Left forelimb (tissue), 1 donor: ENCODE results near the gene GPR37.

ENCODE experiments used
- DNase-seq: peaks from one replicate; pipeline ENCODE4 v3.0.0-alpha.2; 2018; ENCODE audit warnings: low spot score

GPR37 gene, protein sequence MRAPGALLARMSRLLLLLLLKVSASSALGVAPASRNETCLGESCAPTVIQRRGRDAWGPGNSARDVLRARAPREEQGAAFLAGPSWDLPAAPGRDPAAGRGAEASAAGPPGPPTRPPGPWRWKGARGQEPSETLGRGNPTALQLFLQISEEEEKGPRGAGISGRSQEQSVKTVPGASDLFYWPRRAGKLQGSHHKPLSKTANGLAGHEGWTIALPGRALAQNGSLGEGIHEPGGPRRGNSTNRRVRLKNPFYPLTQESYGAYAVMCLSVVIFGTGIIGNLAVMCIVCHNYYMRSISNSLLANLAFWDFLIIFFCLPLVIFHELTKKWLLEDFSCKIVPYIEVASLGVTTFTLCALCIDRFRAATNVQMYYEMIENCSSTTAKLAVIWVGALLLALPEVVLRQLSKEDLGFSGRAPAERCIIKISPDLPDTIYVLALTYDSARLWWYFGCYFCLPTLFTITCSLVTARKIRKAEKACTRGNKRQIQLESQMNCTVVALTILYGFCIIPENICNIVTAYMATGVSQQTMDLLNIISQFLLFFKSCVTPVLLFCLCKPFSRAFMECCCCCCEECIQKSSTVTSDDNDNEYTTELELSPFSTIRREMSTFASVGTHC

DNA sequence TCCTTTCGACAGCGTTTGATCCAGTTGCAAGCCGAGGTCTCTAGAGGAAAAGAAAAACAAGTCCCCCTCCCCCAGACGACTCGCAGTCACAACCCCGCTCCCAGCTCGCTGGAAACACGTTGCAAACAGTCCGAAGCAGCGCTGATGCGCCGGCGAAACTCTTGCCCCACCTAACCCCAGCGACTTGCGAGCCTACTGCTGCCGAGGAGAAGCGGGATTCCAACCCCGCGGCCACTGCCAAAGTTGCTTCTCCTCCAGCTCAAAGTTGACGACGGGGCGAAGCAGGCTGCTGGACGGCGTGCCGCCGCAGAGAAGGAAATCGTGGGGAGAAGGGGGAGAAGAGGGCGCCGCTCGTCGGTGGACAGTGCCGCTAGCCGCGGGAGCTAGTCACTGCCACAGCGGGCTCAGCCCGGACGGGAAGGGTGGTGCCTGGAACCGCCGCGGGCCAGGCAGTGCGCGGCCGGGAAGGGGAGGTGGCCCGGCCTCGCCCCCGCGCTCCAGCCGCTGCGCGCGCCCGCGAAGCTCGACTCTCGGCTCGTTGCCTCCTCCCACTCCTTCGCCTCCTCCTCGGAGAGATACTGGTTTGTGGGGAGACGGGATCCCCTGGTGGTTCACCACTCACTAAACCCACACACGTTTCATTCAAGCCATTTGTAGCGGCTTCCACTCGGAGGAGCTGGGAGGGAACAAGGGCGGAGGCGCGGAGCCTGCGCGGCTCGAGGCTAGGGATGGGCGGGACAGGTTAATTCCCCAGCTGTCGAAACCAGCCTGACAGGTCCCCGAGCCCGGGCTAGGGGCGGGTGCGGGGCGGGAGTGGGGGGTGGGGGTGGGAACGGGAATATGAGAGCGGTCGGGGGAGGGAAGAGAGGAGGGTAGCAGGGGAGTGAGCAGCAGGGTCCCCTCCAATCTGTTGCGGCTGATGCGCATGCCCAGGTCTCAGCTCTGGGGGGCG is at the start of gene GPR37:
TSS of gene GPR37 (minus strand) at position 392 of the 952 bp plus-strand sequence. CDS start 816 bp downstream, outside the sequence.
- DNase-seq: peak; percentile 67

GRCh38 chr7:124813994-124814798 is 48.6 kb upstream of the GPR37 start:
- DNase-seq: no peak

DNA sequence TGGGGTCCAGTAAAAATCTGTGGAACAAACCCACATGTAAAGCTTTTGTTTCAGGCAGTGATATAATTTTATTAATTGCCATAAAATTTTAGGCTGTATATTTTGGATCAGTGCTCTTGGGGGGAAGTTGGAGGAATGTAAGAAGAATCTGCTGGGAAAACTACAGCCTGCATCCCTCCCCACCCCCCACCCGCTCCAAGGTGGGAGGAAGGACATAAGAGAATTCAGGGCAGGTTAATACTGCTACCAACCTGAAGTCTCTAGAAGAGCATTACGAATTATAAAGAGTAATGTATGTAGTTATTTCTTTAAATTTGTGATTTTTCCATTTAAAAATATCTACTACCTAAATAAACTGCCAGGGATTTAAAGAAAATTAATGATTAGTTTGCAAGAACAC is 47.2 kb upstream of the GPR37 start:
- DNase-seq: no peak

DNA sequence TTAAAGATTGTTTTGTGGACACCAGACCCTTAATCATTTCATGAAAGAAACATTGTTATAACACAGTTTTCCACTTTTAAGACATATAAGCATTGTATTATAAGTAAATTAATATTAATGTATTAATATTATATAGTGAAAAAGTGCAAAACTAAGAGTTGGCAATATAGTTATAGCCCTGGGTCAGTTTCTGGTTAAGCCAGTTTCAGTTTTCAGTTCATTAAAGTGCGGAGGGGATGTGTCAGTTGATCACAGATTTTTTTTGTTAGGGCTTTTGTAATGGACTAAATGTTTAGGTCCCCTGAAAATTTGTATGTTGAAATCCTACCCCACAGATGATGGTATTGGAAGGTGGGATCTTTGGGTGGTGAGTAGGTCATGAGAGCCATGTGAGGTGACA is 45.7 kb upstream of the GPR37 start:
- no peak for DNase-seq

DNA sequence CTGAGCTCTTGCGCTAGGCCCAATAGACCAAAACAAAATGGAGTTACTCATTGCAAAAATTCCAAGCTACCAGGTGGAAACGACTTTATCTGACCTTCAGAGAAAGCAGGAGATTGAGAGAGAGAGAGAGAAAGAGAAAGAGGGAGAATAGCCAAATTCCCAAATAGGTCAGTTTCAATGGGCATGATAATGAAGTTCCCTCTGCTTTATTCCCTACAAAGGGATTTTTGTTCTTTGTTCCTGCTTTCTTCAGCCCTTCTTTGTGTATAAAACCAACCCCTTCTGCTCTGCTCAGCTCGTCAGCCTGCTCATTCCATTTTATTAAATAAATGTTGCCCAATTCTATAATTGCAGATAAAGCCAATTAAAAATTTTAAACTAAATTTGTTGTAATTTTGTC is 45.0 kb upstream of the GPR37 start:
- DNase-seq: no peak

DNA sequence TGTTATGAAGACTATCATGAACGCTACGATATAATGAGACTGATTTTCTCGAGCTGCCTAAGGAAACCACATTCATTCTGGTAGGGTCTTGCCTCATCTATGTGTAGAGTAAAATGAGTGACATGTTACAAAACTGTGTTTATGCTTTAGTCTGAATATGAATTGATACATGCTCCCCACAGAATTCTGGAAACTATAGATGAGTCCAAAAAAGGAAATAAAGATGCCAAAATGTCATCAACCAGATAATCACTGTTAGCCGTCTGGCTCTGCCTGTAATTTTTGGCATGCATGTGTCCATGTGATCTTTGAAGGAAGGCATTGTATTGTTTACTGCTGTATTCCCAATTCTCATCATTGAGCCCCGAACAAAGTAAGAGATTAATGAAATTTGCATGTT is 42.6 kb upstream of the GPR37 start:
- no peak for DNase-seq

DNA sequence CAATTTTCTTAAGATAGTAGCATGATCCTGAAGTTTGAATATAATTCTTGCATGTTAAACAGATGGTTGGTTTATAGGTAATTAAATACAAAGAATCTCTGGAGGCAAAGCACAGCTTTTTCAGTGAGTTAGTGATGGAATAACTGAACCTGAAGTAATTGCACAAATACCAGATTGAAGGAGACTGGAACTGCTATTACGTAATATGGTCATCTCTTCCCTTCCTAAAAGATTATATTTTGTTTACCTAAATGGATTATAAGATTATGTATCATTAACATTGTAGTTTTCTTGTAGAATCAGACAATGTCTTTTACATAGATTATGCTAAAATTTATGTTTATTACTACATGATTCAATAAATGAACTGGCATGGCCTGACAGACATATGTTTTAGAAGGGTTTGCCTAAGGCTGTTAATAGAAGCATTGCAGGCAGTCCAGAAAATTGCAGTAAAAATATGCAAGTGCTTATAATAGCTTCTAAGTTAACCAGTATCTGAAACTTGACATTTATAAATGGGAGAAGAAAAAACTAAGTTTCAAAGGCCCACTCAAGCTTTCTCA is 35.8 kb upstream of the GPR37 start:
- no peak for DNase-seq

DNA sequence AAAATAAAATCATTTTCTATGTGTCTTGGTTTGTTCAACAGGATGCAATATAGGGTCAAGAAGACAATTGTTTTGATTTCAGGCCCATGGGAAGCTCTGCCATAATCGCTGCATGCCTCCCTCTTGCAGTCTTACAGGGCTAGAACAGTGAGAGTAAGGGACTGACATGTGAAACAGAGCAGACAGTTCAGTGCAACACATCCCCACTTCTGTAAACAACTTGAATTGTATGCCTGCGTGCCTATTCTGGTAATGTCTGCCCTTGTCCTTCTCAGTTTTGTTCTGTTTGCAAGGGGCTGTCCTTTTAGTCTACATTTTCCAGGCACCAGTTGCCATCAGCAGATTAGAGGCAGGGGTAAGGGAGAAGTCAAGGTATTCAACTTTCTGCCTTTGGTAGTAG is 34.8 kb upstream of the GPR37 start:
- DNase-seq: no peak

DNA sequence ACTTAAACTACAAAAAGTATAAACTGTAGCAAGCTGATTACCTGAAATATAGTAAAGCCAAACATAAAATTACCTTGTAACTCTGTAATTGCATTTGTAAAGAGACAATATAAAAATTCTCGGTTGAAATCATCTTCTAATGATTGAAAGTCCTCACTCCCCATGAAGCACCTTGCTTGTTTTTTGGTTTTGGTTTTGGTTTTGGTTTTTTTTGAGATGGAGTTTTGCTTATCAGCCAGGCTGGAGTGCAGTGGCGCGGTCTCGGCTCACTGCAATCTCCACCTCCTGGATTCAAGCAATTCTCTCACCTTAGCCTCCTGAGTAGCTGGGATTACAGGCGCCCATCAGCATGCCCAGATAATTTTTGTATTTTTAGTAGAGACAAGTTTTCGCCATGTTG is 33.9 kb upstream of the GPR37 start:
- DNase-seq: no peak

DNA sequence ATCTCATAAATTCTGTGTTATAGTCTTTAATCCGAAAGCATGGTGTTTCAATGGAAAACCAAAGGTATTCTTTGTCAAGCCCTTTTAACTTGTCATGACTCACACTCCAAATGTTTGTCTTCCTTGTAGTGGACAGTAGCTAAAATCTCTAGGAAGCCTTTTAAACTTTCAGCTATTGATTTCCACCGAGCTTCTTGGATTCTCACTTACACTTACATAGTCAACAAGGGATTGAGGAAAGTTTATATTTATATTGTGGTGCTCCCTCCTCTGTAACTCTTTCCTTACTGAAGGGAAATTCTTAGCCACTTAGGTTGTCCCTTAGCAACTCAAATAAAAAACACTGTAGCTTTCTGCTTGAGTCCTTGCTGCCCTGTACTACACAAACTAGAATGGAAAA is 31.2 kb upstream of the GPR37 start:
- DNase-seq: no peak

GRCh38 chr7:124792696-124793095 is 27.1 kb upstream of the GPR37 start:
- no peak for DNase-seq

- no peak for DNase-seq
Observed at GRCh38 chr7:124792002-124792401, 26.4 kb upstream of the GPR37 start.

DNA sequence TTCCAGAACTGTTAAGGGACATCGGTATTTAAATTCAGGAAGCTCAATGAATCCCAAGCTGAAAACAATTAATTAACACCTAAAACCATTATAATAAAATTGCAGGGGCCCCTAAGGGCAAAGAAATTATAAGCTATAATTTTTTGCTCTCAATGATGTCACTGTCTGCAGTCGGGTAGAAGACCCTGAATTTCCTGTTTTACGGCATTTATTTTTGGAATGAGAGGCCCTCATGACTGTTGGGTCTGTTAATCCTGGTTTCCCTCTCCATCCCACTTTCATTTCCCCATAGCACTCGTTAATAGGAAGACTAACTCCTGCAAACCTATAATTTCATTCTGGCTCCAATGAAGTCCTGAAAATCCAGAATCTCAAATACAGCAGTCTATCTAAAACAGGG is 25.8 kb upstream of the GPR37 start:
- DNase-seq: no peak

- no peak for DNase-seq
Observed at GRCh38 chr7:124790645-124791044, 25.1 kb upstream of the GPR37 start.

- no peak for DNase-seq
Observed at GRCh38 chr7:124785994-124786393, 20.4 kb upstream of the GPR37 start.

GRCh38 chr7:124784879-124785818 is 19.6 kb upstream of the GPR37 start:
- no peak for DNase-seq

GRCh38 chr7:124783271-124783670 is 17.7 kb upstream of the GPR37 start:
- no peak for DNase-seq

DNA sequence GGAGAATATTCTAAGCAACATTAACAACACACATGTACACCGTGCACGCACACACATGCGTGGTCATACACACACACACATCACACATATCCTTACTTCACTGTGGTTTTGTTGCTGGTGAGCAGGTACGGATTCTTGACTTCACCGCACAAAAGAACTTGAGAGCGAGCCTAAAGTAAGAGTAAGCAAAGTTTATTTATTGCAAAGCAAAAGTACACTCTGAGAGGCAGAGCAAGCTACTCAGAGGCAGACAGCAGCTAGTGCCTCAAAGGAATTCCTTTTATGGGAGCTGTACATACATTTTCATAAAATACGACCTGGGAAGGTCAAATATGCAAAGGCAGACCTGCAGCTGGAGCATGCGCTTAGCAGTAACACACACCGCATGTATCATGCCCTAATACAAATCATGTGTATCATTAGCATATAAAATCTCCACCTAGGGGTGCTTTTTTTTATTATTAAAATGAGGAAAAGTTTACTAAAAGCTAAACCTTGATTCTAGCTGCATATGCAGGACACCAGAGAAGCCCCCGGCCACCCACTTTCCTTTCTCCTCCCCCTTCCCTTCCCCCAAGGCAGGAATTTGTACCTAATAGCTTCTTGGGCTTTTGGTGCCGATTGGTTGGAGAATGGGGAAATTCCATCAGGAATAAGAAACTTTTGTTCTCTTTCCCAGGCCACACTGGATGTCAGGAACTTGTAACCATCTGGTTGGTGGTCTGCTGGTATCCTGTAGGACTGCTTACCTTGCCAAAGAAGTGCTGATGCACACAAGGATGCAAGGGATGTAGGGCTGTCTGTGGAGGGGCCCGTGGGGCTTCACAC is 16.5 kb upstream of the GPR37 start:
- DNase-seq: no peak

- no peak for DNase-seq
Observed at GRCh38 chr7:124781418-124781817, 15.8 kb upstream of the GPR37 start.
